ENCODE data around the gene ATP9B.
"Not testable (repeated sequence)": the region's sequence is repeated elsewhere in the genome, so short reads cannot be mapped to it uniquely, and the experiment has no call there.

ATP9B gene

GRCh38 chr18:79260023-79260422 is 190.8 kb downstream of the ATP9B start:
- no peak for ATAC-seq

GRCh38 chr18:79260510-79260909 is 191.3 kb downstream of the ATP9B start:
- ATAC-seq = no peak
- TF ChIP-seq BACH2 (CRISPR knock-in tag; IDR thresholded peaks at IDR 0.05; ENCODE audit: borderline replicate concordance) (no peak), POU6F1 (CRISPR knock-in tag; IDR thresholded peaks at IDR 0.05; ENCODE audit: borderline replicate concordance, low read depth) (no peak), TOX (CRISPR knock-in tag; IDR thresholded peaks at IDR 0.05; ENCODE audit: borderline replicate concordance) (no peak), ZNF70 (CRISPR knock-in tag; IDR thresholded peaks at IDR 0.05) (no peak)

More at GRCh38 chr18:79260023-79260422, 190.8 kb downstream of the ATP9B start:
- TF ChIP-seq ZC3H10 (CRISPR knock-in tag; IDR thresholded peaks at IDR 0.05) (no peak), POU6F1 (CRISPR knock-in tag; IDR thresholded peaks at IDR 0.05; ENCODE audit: borderline replicate concordance, low read depth) (no peak), TOX (CRISPR knock-in tag; IDR thresholded peaks at IDR 0.05; ENCODE audit: borderline replicate concordance) (no peak), TSHZ2 (CRISPR knock-in tag; IDR thresholded peaks at IDR 0.05) (no peak), TCF4 (CRISPR knock-in tag; IDR thresholded peaks at IDR 0.05; ENCODE audit: borderline replicate concordance) (no peak), CSDC2 (CRISPR knock-in tag; IDR thresholded peaks at IDR 0.05) (no peak), RARB (CRISPR knock-in tag; IDR thresholded peaks at IDR 0.05) (no peak), ESRRG (CRISPR knock-in tag; IDR thresholded peaks at IDR 0.05) (no peak), PATZ1 (CRISPR knock-in tag; IDR thresholded peaks at IDR 0.05; ENCODE audit: borderline replicate concordance) (no peak), ZNF8 (CRISPR knock-in tag; IDR thresholded peaks at IDR 0.05) (no peak), ARNTL (CRISPR knock-in tag; IDR thresholded peaks at IDR 0.05; ENCODE audit: borderline replicate concordance, low read depth) (no peak), GLIS3 (CRISPR knock-in tag; IDR thresholded peaks at IDR 0.05) (no peak)

GRCh38 chr18:79265068-79265467 is 195.9 kb downstream of the ATP9B start:
- TF ChIP-seq ZNF8 (CRISPR knock-in tag; IDR thresholded peaks at IDR 0.05) = peak; percentile 94
- not testable (repeated sequence) for ATAC-seq

- not testable (repeated sequence) for ATAC-seq
Measured at GRCh38 chr18:79271812-79272211, 202.6 kb downstream of the ATP9B start.

GRCh38 chr18:79272916-79273315 is 203.7 kb downstream of the ATP9B start:
- ATAC-seq = no peak
- no peak for TF ChIP-seq PATZ1 (CRISPR knock-in tag; IDR thresholded peaks at IDR 0.05; ENCODE audit: borderline replicate concordance)
- TF ChIP-seq ESRRG (CRISPR knock-in tag; IDR thresholded peaks at IDR 0.05) = no peak
- no peak for TF ChIP-seq GLIS3 (CRISPR knock-in tag; IDR thresholded peaks at IDR 0.05)
- TF ChIP-seq CREB5 (CRISPR knock-in tag; IDR thresholded peaks at IDR 0.05; ENCODE audit: low read depth) = no peak
- no peak for TF ChIP-seq TOX (CRISPR knock-in tag; IDR thresholded peaks at IDR 0.05; ENCODE audit: borderline replicate concordance)
- TF ChIP-seq CSRNP3 (CRISPR knock-in tag; IDR thresholded peaks at IDR 0.05) = no peak
- TF ChIP-seq BACH2 (CRISPR knock-in tag; IDR thresholded peaks at IDR 0.05; ENCODE audit: borderline replicate concordance) = no peak
- TF ChIP-seq PPARA (CRISPR knock-in tag; IDR thresholded peaks at IDR 0.05; ENCODE audit: borderline replicate concordance) = no peak
- no peak for TF ChIP-seq ZNF8 (CRISPR knock-in tag; IDR thresholded peaks at IDR 0.05)
- no peak for TF ChIP-seq CSDC2 (CRISPR knock-in tag; IDR thresholded peaks at IDR 0.05)
- no peak for TF ChIP-seq POU6F1 (CRISPR knock-in tag; IDR thresholded peaks at IDR 0.05; ENCODE audit: borderline replicate concordance, low read depth)
